ENCODE measurements around the gene IL32. TPM values are rescaled to one million over a fixed set of nuclear protein-coding genes. Genes with fewer than 3 reads are reported as not detected.

The IL32 gene
- total and polyA plus RNA-seq, 9 of the 15 experiments (the other 6 are each of a cell fraction or from before 2014, with no cell fraction given): 0.21 to 2.2 (median 0.37) TPM; not detected in 3

DNA sequence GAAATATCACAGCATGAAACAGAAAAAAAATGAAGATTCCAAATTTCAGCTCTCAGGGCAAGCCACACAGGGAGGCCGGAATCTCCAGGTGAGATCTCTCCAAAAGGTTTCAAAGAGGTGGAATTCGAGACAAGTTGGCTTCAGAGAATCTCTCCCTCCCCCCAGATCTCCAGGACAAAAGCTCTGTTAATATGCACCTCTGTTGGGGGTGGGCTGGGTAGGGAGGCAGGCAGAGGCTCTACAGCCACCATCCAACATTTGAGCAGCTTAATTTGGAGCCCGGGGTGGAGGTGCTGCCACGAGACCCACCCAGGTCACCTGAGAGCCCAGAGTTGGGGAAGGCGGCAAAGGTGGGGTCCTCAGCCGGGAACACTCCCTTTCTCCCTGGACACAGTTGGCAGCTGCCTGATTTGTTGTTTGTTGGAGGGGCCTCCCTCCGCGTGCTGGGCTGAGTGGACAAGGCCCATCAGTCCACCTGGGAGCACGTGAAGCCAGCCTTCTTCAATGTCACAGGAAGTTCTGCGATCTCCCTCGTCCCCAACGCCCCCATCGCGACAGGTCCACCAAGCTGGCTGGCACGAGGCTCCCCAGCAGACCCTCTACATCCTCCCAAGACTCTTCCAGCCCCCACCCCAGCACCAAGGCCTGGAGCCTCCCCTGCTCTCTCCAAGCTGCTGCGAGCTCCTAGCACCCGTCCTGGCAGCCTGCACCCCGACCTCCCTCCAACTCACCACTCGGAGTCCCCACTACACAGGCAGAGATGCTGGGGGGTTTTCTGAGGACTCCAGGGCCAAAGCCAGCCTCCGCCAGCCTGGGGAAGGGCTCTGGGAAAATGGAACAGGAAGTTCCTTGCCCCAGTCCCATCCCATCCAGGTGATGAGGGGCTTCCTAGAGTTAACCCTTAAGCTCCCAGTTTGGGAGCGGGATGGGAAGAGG is 33.3 kb downstream of the IL32 start, which contains the start of gene ZSCAN10:
Gene ZSCAN10, minus strand, starts transcription at position 836 of the 936 bp plus-strand sequence. CDS start 6,357 bp downstream, outside the sequence.
- Histone ChIP-seq H3K9me1 (ENCODE audit: control insufficient read depth, insufficient read depth, low read length) (no peaks in the 10 kb centered on the region), H3K4me2 (ENCODE audit: insufficient read depth, low read length) (peak within 1 kb of the TSS; percentile 87), H3K4me3 (no peak within 1 kb of the TSS), H3K4me1 (replicated peaks in 1 of 2; ENCODE audit: control insufficient read depth in 2 of 2, insufficient read depth in 2 of 2, low read length in 2 of 2) (peaks cover 19 to 29% of the 10 kb centered on the region in 2 experiments), H3K9ac (ENCODE audit: insufficient read depth in 1 of 2, low read depth in 2 of 2, low read length in 2 of 2) (peak within 1 kb of the TSS; percentile 60 to 78), H3K27ac (ENCODE audit: extremely low read depth, low read depth, low read length) (peak within 1 kb of the TSS; percentile 19; the same call in 1 of the 3 replicates), H3K9me3 (replicated peaks; ENCODE audit: control insufficient read depth, insufficient read depth, low read depth, low read length) (no peaks in the 10 kb centered on the region), H4K20me1 (replicated peaks; ENCODE audit: control insufficient read depth, insufficient read depth, low read length) (no peaks in the 10 kb centered on the region), H3K79me2 (ENCODE audit: control insufficient read depth, insufficient read depth, low read length) (no peaks in the 10 kb centered on the region), H2AFZ (ENCODE audit: low read depth, low read length) (peak within 1 kb of the TSS; percentile 99), H3K36me3 (ENCODE audit: control insufficient read depth, insufficient read depth, low read length) (no peaks in the 10 kb centered on the region), H3K27me3 (ENCODE audit: control insufficient read depth in 2 of 2, insufficient read depth in 2 of 2, low read length in 2 of 2) (no peaks in the 10 kb centered on the region; a peak in 1 of 5 replicates)
- FAIRE-seq (no peak), ATAC-seq (no peak), DNase-seq (ENCODE audit: extremely low read depth in 1 of 4, low spot score in 3 of 4) (no peak)
- in situ Hi-C loops (cut with MboI): no loop called here
- intact Hi-C loops (cut with micrococcal nuclease): no loop called here
- ChIA-PET CTCF (ENCODE audit: low intra/inter-chr PET ratio) (no interaction called here), POLR2A (interaction anchor here (0.8 to 1.6 kb wide), 3 partner anchors 30 to 60 kb away, joined by 3 to 4 read pairs (median 3); no protein-coding TSS in a partner anchor)
- BruUV-seq (replicated peaks): no TSS peak
- no peak for TF ChIP-seq SMARCE1 (IDR thresholded peaks at IDR 0.05)
- TF ChIP-seq, protein P1, sequence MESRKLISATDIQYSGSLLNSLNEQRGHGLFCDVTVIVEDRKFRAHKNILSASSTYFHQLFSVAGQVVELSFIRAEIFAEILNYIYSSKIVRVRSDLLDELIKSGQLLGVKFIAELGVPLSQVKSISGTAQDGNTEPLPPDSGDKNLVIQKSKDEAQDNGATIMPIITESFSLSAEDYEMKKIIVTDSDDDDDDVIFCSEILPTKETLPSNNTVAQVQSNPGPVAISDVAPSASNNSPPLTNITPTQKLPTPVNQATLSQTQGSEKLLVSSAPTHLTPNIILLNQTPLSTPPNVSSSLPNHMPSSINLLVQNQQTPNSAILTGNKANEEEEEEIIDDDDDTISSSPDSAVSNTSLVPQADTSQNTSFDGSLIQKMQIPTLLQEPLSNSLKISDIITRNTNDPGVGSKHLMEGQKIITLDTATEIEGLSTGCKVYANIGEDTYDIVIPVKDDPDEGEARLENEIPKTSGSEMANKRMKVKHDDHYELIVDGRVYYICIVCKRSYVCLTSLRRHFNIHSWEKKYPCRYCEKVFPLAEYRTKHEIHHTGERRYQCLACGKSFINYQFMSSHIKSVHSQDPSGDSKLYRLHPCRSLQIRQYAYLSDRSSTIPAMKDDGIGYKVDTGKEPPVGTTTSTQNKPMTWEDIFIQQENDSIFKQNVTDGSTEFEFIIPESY (CRISPR knock-in tag; IDR thresholded peaks at IDR 0.05): no peak
- TF ChIP-seq ELF1 (tag; IDR thresholded peaks at IDR 0.05): no peak
- no peak for TF ChIP-seq SIN3A (IDR thresholded peaks at IDR 0.05; ENCODE audit: borderline replicate concordance in 2 of 2, control insufficient read depth in 1 of 2, low read depth in 2 of 2, low read length in 2 of 2)
- no peak for TF ChIP-seq FOSL1 (tag; conservative IDR thresholded peaks at IDR 0.05)
- no peak for TF ChIP-seq ZNF57 (CRISPR knock-in tag; IDR thresholded peaks at IDR 0.05)
- TF ChIP-seq RFX1 (IDR thresholded peaks at IDR 0.05): no peak
- no peak for TF ChIP-seq SMAD2 (IDR thresholded peaks at IDR 0.05; ENCODE audit: low read depth, low read length)
- TF ChIP-seq RFX7 (CRISPR knock-in tag; IDR thresholded peaks at IDR 0.05): no peak
- TF ChIP-seq HCFC1 (IDR thresholded peaks at IDR 0.05; ENCODE audit: low read depth, low read length): no peak
- TF ChIP-seq, protein P2, sequence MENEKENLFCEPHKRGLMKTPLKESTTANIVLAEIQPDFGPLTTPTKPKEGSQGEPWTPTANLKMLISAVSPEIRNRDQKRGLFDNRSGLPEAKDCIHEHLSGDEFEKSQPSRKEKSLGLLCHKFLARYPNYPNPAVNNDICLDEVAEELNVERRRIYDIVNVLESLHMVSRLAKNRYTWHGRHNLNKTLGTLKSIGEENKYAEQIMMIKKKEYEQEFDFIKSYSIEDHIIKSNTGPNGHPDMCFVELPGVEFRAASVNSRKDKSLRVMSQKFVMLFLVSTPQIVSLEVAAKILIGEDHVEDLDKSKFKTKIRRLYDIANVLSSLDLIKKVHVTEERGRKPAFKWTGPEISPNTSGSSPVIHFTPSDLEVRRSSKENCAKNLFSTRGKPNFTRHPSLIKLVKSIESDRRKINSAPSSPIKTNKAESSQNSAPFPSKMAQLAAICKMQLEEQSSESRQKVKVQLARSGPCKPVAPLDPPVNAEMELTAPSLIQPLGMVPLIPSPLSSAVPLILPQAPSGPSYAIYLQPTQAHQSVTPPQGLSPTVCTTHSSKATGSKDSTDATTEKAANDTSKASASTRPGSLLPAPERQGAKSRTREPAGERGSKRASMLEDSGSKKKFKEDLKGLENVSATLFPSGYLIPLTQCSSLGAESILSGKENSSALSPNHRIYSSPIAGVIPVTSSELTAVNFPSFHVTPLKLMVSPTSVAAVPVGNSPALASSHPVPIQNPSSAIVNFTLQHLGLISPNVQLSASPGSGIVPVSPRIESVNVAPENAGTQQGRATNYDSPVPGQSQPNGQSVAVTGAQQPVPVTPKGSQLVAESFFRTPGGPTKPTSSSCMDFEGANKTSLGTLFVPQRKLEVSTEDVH (IDR thresholded peaks at IDR 0.05; ENCODE audit: low read depth, partially characterized antibody): no peak
- 57% methylated on average over 18 of the region's 21 CpGs for WGBS (ENCODE audit: insufficient coverage, low coverage, missing lambda C conversion rate)
